ENCODE data around the gene XPO1.

DNA sequence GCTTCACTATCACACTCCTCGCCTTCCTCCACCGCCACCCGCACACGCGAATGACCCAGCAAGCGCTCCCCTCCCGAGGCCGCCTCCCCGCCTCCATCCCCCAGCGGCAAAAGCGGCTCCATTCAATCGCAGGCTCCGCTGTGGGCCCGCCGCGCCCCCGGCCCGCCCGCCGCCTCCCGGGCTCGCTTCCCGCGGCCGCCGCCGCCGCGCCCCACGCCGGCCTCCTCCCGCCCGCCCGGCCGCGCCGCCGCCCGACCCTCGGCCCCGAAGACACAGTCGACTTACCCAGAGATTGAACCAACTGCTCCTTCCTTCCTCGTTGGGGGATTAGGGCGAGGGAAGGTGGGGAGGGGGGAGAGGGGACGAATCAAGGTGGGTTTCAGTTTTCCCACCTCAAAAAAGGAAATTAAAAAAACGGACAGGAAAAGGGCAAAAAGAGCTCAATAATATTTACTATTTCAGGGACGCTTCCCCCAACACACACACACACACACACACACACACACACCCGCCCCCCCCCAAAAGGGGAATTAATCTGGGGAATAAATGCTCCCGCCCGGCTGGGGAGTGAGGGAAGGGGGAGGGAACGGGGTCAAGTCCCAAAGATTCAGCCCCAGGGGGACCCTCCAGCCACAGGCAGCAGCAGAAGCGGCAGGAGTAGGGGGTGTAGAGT lies 743 bp downstream of the XPO1 start:
- no peak for TF ChIP-seq GATA2 (IDR thresholded peaks at IDR 0.05; ENCODE audit: low read depth, low read length)
- TF ChIP-seq GATA3 (IDR thresholded peaks at IDR 0.05; ENCODE audit: low read depth, low read length), result no peak
